HG02678 (cell line): Measurements from ENCODE around the gene NR1D2.

Experiments used
- ATAC-seq: cut with Tn5 transposase; IDR thresholded peaks from one replicate; pipeline ENCODE4 v1.9.1; 2021; ENCODE audit warnings: mild to moderate bottlenecking, moderate library complexity; ENCODE audit not compliant: unreplicated experiment

Gene NR1D2

GRCh38 chr3:23928524-23928923 is 16.6 kb upstream of the NR1D2 start:
- no peak for ATAC-seq

GRCh38 chr3:23931597-23931996 is 13.5 kb upstream of the NR1D2 start:
- ATAC-seq, result no peak

- no peak for ATAC-seq
Observed at GRCh38 chr3:23932571-23932970, 12.5 kb upstream of the NR1D2 start.

GRCh38 chr3:23934253-23934652 is 10.8 kb upstream of the NR1D2 start:
- ATAC-seq, result no peak

- ATAC-seq, result no peak
Observed at GRCh38 chr3:23937296-23937695, 7.8 kb upstream of the NR1D2 start.

- no peak for ATAC-seq
Observed at GRCh38 chr3:23938688-23939087, 6.4 kb upstream of the NR1D2 start.

GRCh38 chr3:23940775-23941174 is 4.3 kb upstream of the NR1D2 start:
- ATAC-seq, result no peak

DNA sequence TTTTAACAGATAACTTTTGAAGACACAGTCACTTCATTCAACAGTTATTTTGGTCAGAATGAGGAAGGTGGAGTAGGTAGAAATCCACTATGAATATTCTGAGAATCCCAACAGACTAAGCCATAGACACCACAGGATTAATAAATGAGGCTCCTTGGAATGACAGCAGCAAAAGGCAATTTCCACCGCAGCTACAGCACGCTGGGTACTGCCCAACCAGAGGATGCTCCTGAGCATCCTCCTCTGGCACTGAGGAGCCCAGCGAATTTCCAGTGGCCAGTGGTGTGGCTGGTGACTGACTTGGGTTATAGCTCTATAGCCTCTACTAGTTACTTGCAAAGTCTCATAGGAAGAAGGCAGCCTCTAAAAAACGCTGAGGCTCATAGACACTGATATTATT is 3.6 kb upstream of the NR1D2 start:
- ATAC-seq, result no peak

- no peak for ATAC-seq
Observed at GRCh38 chr3:23942546-23942945, 2.5 kb upstream of the NR1D2 start.

DNA sequence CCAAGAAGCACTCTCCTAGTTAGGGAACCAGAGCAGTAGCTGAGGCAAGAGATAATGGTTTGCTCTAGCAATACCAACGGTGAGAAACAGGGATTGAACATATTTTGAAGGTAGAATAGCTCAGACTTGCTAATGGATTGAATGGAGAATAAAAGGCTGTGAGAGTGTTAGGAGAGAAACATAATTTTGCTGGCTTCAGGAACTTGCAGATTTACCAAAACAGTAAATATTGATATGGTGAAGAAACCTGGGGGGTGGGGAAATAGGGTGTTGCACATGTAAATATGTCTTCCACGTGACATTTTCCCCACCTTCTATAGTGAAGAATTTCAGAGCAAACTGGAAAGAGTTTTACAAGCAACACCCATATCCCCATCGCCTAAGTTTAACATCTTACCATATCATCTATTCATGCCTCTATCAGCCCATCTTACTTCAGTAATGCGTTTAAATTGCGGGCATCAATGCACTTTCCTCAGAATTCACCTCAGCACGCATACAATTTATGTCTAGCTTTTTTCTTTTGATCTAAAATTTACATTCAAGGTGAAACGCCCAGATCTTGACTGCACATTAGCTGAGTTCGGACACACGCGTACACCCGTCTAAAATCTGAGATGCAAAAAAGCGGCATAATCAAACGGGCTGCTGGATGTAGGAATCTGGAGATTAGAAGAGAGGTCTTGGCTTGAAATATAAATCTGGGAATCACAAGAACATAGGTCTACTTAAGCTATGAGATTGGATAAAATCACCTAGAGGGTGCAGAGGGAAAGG is 891 bp upstream of the NR1D2 start:
- ATAC-seq, result no peak

DNA sequence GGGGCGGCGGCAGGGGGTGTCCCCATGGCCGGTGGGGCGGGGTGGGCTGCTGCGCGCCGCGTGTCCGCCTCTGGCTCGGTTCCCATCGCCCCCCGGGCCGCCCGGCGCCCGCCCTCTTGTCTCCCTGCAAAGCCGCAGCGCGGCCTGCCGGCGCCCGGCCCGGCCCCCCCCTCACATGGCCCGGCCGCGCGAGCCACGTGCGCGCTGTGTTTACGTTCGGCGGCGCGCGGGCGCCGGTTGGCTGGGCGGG is 502 bp downstream of the NR1D2 start:
- ATAC-seq, result no peak

- peak; percentile 74 for ATAC-seq
Observed at GRCh38 chr3:23945913-23946687, 1.0 kb downstream of the NR1D2 start.

- ATAC-seq, result no peak
Observed at GRCh38 chr3:23948761-23949160, 3.7 kb downstream of the NR1D2 start.

GRCh38 chr3:23949784-23950183 is 4.7 kb downstream of the NR1D2 start:
- ATAC-seq, result peak; percentile 16

DNA sequence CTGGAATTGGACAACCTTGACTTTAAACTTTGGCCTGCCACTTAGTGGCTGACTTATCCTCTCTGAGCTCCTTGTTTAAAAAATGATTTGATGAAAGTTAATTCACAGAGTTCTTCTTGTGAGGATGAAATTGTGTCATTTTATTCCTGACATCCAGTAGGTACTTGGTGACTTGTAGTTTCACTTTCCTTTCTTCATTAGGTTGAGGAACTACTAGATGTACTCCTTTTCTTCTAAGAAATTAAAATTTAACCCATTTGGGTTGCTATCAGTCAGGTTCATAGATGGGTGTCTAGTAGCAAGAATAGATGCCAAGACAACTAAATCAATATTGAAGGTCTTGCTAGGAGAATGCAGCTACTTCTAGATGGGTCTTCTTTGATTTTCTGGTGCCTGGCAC is 5.2 kb downstream of the NR1D2 start:
- peak; percentile 23 for ATAC-seq

- peak; percentile 65 for ATAC-seq
Observed at GRCh38 chr3:23952646-23953045, 7.6 kb downstream of the NR1D2 start.

GRCh38 chr3:23953523-23953922 is 8.4 kb downstream of the NR1D2 start:
- no peak for ATAC-seq

GRCh38 chr3:23954144-23954543 is 9.1 kb downstream of the NR1D2 start:
- ATAC-seq, result no peak

DNA sequence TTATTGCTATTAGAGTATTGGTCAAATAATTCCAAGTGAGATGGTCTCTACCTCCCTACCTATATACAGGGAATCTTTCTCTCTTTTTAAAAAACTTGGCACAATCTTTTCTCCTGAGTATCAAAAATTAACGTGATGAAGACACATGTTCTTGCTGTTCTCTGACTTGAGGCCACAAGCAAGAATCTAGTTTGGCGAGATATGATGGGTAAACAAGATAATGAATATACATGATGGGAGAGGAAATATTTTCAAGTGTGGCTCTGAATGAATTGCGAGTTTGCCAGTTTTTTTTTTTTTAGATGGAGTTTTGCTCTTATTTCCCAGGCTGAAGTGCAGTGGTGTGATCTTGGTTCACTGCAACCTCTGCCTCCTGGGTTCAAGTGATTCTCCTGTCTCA is 11.6 kb downstream of the NR1D2 start:
- no peak for ATAC-seq

GRCh38 chr3:23959135-23959900 is 14.2 kb downstream of the NR1D2 start:
- no peak for ATAC-seq

GRCh38 chr3:23960649-23961048 is 15.6 kb downstream of the NR1D2 start:
- ATAC-seq, result no peak

- no peak for ATAC-seq
Observed at GRCh38 chr3:23961066-23961465, 16.0 kb downstream of the NR1D2 start.
